K562 (cell line): Measurements from ENCODE around the gene RHBDF2. TPM values are rescaled to one million over a fixed set of nuclear protein-coding genes. Genes with fewer than 3 reads are reported as not detected.

ENCODE experiments used
- BRF1 ChIP-seq: IDR thresholded peaks from 3 replicates; pipeline ENCODE4 v1.6.1; 2011; ENCODE audit warnings: borderline replicate concordance, mild to moderate bottlenecking; ENCODE audit not compliant: insufficient read length; ENCODE audit errors: extremely low read depth
- EGR1 ChIP-seq: fragments of 450-650 bp; conservative IDR thresholded peaks from 2 replicates; pipeline ENCODE4 v1.6.1; 2017; ENCODE audit warnings: mild to moderate bottlenecking
- GTF2A2 ChIP-seq: IDR thresholded peaks from 2 replicates; pipeline ENCODE4 v1.6.1; 2016; ENCODE audit warnings: mild to moderate bottlenecking, missing genetic modification characterization, missing compliant biosample characterization
- HDAC6 ChIP-seq: IDR thresholded peaks from 2 replicates; pipeline ENCODE4 v1.6.1; 2012; ENCODE audit warnings: low read depth, mild to moderate bottlenecking, control low read depth, inconsistent platforms, low read length, moderate library complexity
- NR2C2 ChIP-seq, 2 experiments: fragments of 200-800 bp in 1 of 2; sonication (Bioruptor generic) in 1 of 2; sonication (generic) in 1 of 2; formaldehyde crosslinking in 1 of 2; IDR thresholded peaks; 2 replicates each; pipeline versions ENCODE4 v1.6.1 to v1.8.0; 2016 to 2022; ENCODE audit warnings: mild to moderate bottlenecking in 1 of 2, missing compliant biosample characterization in 1 of 2, missing genetic modification characterization in 1 of 2, missing genetic modification reagents in 1 of 2
- NUFIP1 ChIP-seq: fragments of 450-650 bp; IDR thresholded peaks from 2 replicates; pipeline ENCODE4 v1.6.1; 2018; ENCODE audit not compliant: partially characterized antibody
- SMAD1 ChIP-seq: fragments of 150-350 bp; IDR thresholded peaks from 2 replicates; pipeline ENCODE4 v1.6.1; 2014; ENCODE audit warnings: low read length, low read depth; ENCODE audit not compliant: partially characterized antibody
- SMARCB1 ChIP-seq: IDR thresholded peaks from 2 replicates; pipeline ENCODE4 v1.6.1; 2011; ENCODE audit warnings: improper control_type of control experiment, low read depth; ENCODE audit not compliant: insufficient read length
- TGIF2 ChIP-seq: sonication (generic); formaldehyde crosslinking; IDR thresholded peaks from 2 replicates; pipeline ENCODE4 v1.8.1; 2022; ENCODE audit warnings: mild to moderate bottlenecking, missing genetic modification reagents, moderate library complexity
- XRCC4 ChIP-seq: IDR thresholded peaks from one replicate; pipeline ENCODE4 v1.6.1; 2011; ENCODE audit not compliant: insufficient read depth, insufficient read length; ENCODE audit errors: extremely low read depth
- YBX1 ChIP-seq: fragments of 450-650 bp; IDR thresholded peaks from 2 replicates; pipeline ENCODE4 v1.7.1; 2016; ENCODE audit warnings: mild to moderate bottlenecking
- ZBTB1 ChIP-seq: sonication (generic); formaldehyde crosslinking; IDR thresholded peaks from 2 replicates; pipeline ENCODE4 v1.8.1; 2023; ENCODE audit warnings: missing genetic modification reagents, low read depth, mild to moderate bottlenecking, borderline replicate concordance
- ZNF239 ChIP-seq: fragments of 250-450 bp; sonication (Bioruptor Pico); IDR thresholded peaks from 2 replicates; pipeline ENCODE4 v1.4.0; 2020; ENCODE audit warnings: mild to moderate bottlenecking
- ZNF507 ChIP-seq: conservative IDR thresholded peaks from 2 replicates; pipeline ENCODE4 v1.6.1; 2017; ENCODE audit warnings: missing genetic modification characterization, missing compliant biosample characterization
- ZNF668 ChIP-seq: fragments of 250-450 bp; sonication (Bioruptor Pico); IDR thresholded peaks from 2 replicates; pipeline ENCODE4 v1.8.0; 2022; ENCODE audit warnings: mild to moderate bottlenecking, inconsistent platforms
- ZNF77 ChIP-seq: fragments of 250-450 bp; sonication (Bioruptor Pico); IDR thresholded peaks from 2 replicates; pipeline ENCODE4 v1.5.0; 2020
- ZNF780A ChIP-seq: fragments of 250-450 bp; sonication (Bioruptor Pico); IDR thresholded peaks from 2 replicates; pipeline ENCODE4 v1.5.0; 2021; ENCODE audit warnings: mild to moderate bottlenecking
- ZZZ3 ChIP-seq: fragments of 450-650 bp; IDR thresholded peaks from 2 replicates; pipeline ENCODE4 v1.6.1; 2016; ENCODE audit warnings: antibody characterized with exemption, mild to moderate bottlenecking, moderate library complexity
- polyA plus RNA-seq, 8 experiments: library from polyadenylated mRNA; depleted of rRNA in 4 of 8; stranded (reverse) in 5 of 8; unstranded in 3 of 8; fragments of >200 nt; fragmentation: Nextera tagmentation in 2 of 8; fragmentation: Illumina TruSeq in 1 of 8; extraction: Ambion mirVana in 2 of 8; extraction: Trizol in 1 of 8; gene quantifications; 2 replicates each; pipeline versions ENCODE4 v1.2.1 to v1.2.3, GENCODE V29; 2011 to 2014; ENCODE audit warnings: inconsistent platforms in 1 of 8, missing spikeins in 1 of 8
- total RNA-seq, 7 experiments: library from RNA; depleted of rRNA in 6 of 7; stranded (reverse); fragments of >200 nt in 6 of 7; fragmentation: Illumina TruSeq in 2 of 7; extraction: Trizol in 2 of 7; gene quantifications; 2 replicates each; pipeline versions ENCODE4 v1.2.1 to v1.2.3, GENCODE V29; 2011 to 2021; ENCODE audit warnings: low replicate concordance in 1 of 7
- TF ChIP-seq, protein P1 (sequence below): fragments of 200-800 bp; sonication (Bioruptor generic); IDR thresholded peaks from 2 replicates; pipeline ENCODE4 v1.6.1; 2017; ENCODE audit warnings: missing genetic modification characterization, missing compliant biosample characterization
- TF ChIP-seq, protein P2 (sequence below): fragments of 450-650 bp; IDR thresholded peaks from 2 replicates; pipeline ENCODE4 v1.7.0; 2016; ENCODE audit warnings: borderline replicate concordance
- TF ChIP-seq, protein P3 (sequence below): fragments of 250-450 bp; sonication (Bioruptor Pico); IDR thresholded peaks from 2 replicates; pipeline ENCODE4 v1.8.0; 2021; ENCODE audit warnings: mild to moderate bottlenecking, moderate library complexity
- TF ChIP-seq, protein P4 (sequence below), 2 experiments: fragments of 450-650 bp; IDR thresholded peaks; 2 replicates each; pipeline ENCODE4 v1.6.1; 2016

The RHBDF2 gene
- total and polyA plus RNA-seq, 9 of the 15 experiments (the other 6 are each of a cell fraction or from before 2014, with no cell fraction given): 0.04 to 2.8 (median 1.1) TPM

DNA sequence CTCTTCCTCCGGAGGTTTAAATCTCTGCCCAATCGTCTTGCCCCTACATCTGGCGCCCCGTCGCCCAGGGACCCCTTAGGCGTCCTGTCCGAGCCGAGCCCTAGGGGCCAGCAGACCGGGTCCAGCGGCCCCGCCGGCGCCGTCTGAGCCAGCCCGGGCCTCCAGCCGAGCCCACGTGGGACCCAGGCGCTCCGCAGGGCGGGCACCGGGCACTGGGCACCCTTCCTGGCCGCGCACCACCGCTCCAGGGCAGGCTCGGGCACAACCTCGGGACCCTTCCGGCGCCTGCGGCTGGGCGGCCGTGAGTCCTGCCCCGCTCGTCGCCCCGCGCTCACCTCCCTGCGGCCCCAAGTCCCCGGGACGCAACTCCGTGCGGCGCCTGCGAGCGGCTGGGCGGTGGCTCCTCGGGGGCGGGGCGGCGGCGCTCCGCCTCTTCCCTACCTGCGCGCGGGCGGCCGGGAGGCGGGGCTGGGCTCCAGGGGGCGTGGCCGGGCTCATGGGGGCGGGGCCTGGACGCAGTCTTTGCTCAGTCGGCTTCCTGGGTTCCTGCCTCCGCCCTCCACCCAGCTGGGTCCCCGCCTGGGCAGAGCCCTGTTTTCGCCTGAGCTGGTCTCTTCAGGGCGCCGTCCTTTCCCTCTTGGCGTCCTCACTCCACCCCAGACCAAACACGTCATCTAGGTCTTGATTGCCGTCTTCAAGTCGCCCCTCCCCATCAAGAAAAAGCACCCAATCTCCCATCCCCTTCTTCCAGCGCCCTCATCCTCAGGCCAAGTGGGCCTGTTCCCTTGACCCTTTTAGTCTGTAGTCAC is at the start of gene RHBDF2 (continued):
- TF ChIP-seq SMAD1 (no peak), ZZZ3 (no peak), HDAC6 (no peak), ZBTB1 (CRISPR knock-in tag) (no peak; the same call in 1 of the 2 replicates), ZNF239 (no peak), NUFIP1 (no peak), NR2C2 (CRISPR knock-in tag; IDR thresholded peaks at IDR 0.05) (no peak; the same call in 1 of the 2 replicates), NR2C2 (tag; IDR thresholded peaks at IDR 0.05) (no peak), BRF1 (no peak), YBX1 (no peak), XRCC4 (no peak), GTF2A2 (no peak), TGIF2 (CRISPR knock-in tag) (no peak), ZNF668 (CRISPR knock-in tag) (no peak), SMARCB1 (no peak), ZNF507 (no peak), ZNF780A (CRISPR knock-in tag) (no peak), ZNF77 (CRISPR knock-in tag) (no peak), EGR1 (no peak)
- TF ChIP-seq, protein P1, sequence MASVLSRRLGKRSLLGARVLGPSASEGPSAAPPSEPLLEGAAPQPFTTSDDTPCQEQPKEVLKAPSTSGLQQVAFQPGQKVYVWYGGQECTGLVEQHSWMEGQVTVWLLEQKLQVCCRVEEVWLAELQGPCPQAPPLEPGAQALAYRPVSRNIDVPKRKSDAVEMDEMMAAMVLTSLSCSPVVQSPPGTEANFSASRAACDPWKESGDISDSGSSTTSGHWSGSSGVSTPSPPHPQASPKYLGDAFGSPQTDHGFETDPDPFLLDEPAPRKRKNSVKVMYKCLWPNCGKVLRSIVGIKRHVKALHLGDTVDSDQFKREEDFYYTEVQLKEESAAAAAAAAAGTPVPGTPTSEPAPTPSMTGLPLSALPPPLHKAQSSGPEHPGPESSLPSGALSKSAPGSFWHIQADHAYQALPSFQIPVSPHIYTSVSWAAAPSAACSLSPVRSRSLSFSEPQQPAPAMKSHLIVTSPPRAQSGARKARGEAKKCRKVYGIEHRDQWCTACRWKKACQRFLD (CRISPR knock-in tag): no peak
- TF ChIP-seq, protein P2, sequence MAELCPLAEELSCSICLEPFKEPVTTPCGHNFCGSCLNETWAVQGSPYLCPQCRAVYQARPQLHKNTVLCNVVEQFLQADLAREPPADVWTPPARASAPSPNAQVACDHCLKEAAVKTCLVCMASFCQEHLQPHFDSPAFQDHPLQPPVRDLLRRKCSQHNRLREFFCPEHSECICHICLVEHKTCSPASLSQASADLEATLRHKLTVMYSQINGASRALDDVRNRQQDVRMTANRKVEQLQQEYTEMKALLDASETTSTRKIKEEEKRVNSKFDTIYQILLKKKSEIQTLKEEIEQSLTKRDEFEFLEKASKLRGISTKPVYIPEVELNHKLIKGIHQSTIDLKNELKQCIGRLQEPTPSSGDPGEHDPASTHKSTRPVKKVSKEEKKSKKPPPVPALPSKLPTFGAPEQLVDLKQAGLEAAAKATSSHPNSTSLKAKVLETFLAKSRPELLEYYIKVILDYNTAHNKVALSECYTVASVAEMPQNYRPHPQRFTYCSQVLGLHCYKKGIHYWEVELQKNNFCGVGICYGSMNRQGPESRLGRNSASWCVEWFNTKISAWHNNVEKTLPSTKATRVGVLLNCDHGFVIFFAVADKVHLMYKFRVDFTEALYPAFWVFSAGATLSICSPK: no peak
- TF ChIP-seq, protein P3, sequence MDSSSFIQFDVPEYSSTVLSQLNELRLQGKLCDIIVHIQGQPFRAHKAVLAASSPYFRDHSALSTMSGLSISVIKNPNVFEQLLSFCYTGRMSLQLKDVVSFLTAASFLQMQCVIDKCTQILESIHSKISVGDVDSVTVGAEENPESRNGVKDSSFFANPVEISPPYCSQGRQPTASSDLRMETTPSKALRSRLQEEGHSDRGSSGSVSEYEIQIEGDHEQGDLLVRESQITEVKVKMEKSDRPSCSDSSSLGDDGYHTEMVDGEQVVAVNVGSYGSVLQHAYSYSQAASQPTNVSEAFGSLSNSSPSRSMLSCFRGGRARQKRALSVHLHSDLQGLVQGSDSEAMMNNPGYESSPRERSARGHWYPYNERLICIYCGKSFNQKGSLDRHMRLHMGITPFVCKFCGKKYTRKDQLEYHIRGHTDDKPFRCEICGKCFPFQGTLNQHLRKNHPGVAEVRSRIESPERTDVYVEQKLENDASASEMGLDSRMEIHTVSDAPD: no peak
- TF ChIP-seq, protein P4, sequence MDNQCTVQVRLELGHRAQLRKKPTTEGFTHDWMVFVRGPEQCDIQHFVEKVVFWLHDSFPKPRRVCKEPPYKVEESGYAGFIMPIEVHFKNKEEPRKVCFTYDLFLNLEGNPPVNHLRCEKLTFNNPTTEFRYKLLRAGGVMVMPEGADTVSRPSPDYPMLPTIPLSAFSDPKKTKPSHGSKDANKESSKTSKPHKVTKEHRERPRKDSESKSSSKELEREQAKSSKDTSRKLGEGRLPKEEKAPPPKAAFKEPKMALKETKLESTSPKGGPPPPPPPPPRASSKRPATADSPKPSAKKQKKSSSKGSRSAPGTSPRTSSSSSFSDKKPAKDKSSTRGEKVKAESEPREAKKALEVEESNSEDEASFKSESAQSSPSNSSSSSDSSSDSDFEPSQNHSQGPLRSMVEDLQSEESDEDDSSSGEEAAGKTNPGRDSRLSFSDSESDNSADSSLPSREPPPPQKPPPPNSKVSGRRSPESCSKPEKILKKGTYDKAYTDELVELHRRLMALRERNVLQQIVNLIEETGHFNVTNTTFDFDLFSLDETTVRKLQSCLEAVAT (IDR thresholded peaks at IDR 0.05): no peak
